Type B pancreatic cell (in vitro differentiated cells): ENCODE results near the gene MYLK. TPM values are rescaled to one million over a fixed set of nuclear protein-coding genes. Genes with fewer than 3 reads are reported as not detected.
"Not testable (repeated sequence)": the region's sequence is repeated elsewhere in the genome, so short reads cannot be mapped to it uniquely, and the experiment has no call there.

Source experiments
- DNase-seq: peaks from one replicate; pipeline ENCODE4 v3.0.0; 2021; ENCODE audit warnings: mixed read lengths; ENCODE audit not compliant: unreplicated experiment; ENCODE audit errors: extremely low spot score
- H3K27ac Mint-ChIP-seq: 2 replicates; pipeline ENCODE4 v1.8.0; 2021; ENCODE audit warnings: mild to moderate bottlenecking, mixed read lengths
- H3K27me3 Mint-ChIP-seq: 2 replicates; pipeline ENCODE4 v1.8.0; 2021; ENCODE audit warnings: mixed read lengths
- H3K36me3 Mint-ChIP-seq: 2 replicates; pipeline ENCODE4 v1.8.0; 2021; ENCODE audit warnings: mixed read lengths
- H3K4me1 Mint-ChIP-seq: one replicate; pipeline ENCODE4 v1.8.0; 2021; ENCODE audit warnings: mixed read lengths; ENCODE audit not compliant: unreplicated experiment
- H3K4me3 Mint-ChIP-seq: 2 replicates; pipeline ENCODE4 v1.8.0; 2021; ENCODE audit warnings: mild to moderate bottlenecking, mixed read lengths
- H3K9me3 Mint-ChIP-seq: 2 replicates; pipeline ENCODE4 v1.8.0; 2021; ENCODE audit warnings: mixed read lengths
- CTCF ChIP-seq: fragments of 200-600 bp; sonication (generic); conservative IDR thresholded peaks from 2 replicates; pipeline ENCODE4 v1.5.0; 2021; ENCODE audit warnings: antibody characterized with exemption, mild to moderate bottlenecking
- total RNA-seq: library from RNA; stranded (reverse); gene quantifications from 2 replicates; pipeline ENCODE4 v1.2.1, GENCODE V29; 2021; ENCODE audit warnings: low replicate concordance

MYLK gene
- total RNA-seq, 1 donor from 2014 or later, result 16.8 TPM

GRCh38 chr3:123702057-123702456 lies 182.1 kb downstream of the MYLK start:
- not testable (repeated sequence) for H3K27me3 Mint-ChIP-seq, H3K36me3 Mint-ChIP-seq, H3K9me3 Mint-ChIP-seq, H3K4me3 Mint-ChIP-seq, DNase-seq, H3K27ac Mint-ChIP-seq
- TF ChIP-seq CTCF, result peak; percentile 73
- H3K4me1 Mint-ChIP-seq, result peaks cover 24% of the 10 kb centered on the region

GRCh38 chr3:123700791-123701722 lies 183.1 kb downstream of the MYLK start:
- DNase-seq, result no peak
- H3K36me3 Mint-ChIP-seq, result peaks cover 4% of the 10 kb centered on the region
- H3K4me1 Mint-ChIP-seq, result peaks cover 34% of the 10 kb centered on the region
- no peaks in the 10 kb centered on the region for H3K9me3 Mint-ChIP-seq
- TF ChIP-seq CTCF, result no peak
- H3K27ac Mint-ChIP-seq, result no peak overlapping the region
- peaks cover 9% of the 10 kb centered on the region for H3K27me3 Mint-ChIP-seq
- H3K4me3 Mint-ChIP-seq, result no peak overlapping the region

- Mint-ChIP-seq H3K9me3 (no peaks in the 10 kb centered on the region), H3K36me3 (peaks cover 4% of the 10 kb centered on the region), H3K4me1 (peaks cover 52% of the 10 kb centered on the region), H3K27me3 (peaks cover 9% of the 10 kb centered on the region), H3K27ac (peak overlapping the region; percentile 33), H3K4me3 (no peak overlapping the region)
- no peak for DNase-seq
- TF ChIP-seq CTCF, result no peak
Observed at GRCh38 chr3:123698813-123699212, 185.3 kb downstream of the MYLK start.

GRCh38 chr3:123696808-123697207 lies 187.3 kb downstream of the MYLK start:
- H3K27me3 Mint-ChIP-seq, result peaks cover 14% of the 10 kb centered on the region
- DNase-seq, result no peak
- H3K9me3 Mint-ChIP-seq, result no peaks in the 10 kb centered on the region
- peaks cover 4% of the 10 kb centered on the region for H3K36me3 Mint-ChIP-seq
- TF ChIP-seq CTCF, result no peak
- H3K4me3 Mint-ChIP-seq, result no peak overlapping the region
- peak overlapping the region; percentile 47 for H3K27ac Mint-ChIP-seq
- peaks cover 55% of the 10 kb centered on the region for H3K4me1 Mint-ChIP-seq

- peaks cover 4% of the 10 kb centered on the region for H3K36me3 Mint-ChIP-seq
- peaks cover 14% of the 10 kb centered on the region for H3K27me3 Mint-ChIP-seq
- no peak for TF ChIP-seq CTCF
- H3K4me3 Mint-ChIP-seq, result no peak overlapping the region
- H3K27ac Mint-ChIP-seq, result no peak overlapping the region
- H3K9me3 Mint-ChIP-seq, result no peaks in the 10 kb centered on the region
- H3K4me1 Mint-ChIP-seq, result peaks cover 49% of the 10 kb centered on the region
- DNase-seq, result no peak
Observed at GRCh38 chr3:123695731-123696640, 188.1 kb downstream of the MYLK start.
